HG03095 (cell line): ENCODE results near the gene DNMT3A.

ENCODE experiments used
- ATAC-seq: cut with Tn5 transposase; IDR thresholded peaks from one replicate; pipeline ENCODE4 v1.9.1; 2021; ENCODE audit warnings: moderate library complexity; ENCODE audit not compliant: unreplicated experiment

DNMT3A gene

GRCh38 chr2:25328152-25329085, 13.3 kb downstream of the DNMT3A start:
- ATAC-seq, result no peak

GRCh38 chr2:25326326-25327013, 15.3 kb downstream of the DNMT3A start:
- ATAC-seq, result no peak

- no peak for ATAC-seq
Measured at GRCh38 chr2:25324905-25325592, 16.7 kb downstream of the DNMT3A start.

DNA sequence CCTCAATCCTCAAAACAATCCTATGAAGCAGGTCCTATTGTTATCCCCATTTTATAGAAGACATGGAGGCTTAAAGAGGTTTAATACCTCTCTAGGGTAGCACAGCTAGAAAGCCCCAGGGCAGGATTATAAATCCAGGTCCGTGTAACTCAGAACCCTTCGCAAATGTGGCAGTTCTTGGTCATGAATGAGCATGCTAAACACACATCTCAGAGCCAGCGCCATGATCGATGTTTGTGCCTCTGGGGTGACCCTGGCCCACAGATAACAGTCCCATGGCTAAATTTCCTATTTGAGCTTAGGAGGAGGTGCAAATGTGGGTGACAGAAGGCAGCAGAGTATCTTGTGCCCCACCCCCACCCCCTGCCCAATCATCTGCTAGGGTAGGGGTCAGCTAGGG, 17.5 kb downstream of the DNMT3A start:
- no peak for ATAC-seq

DNA sequence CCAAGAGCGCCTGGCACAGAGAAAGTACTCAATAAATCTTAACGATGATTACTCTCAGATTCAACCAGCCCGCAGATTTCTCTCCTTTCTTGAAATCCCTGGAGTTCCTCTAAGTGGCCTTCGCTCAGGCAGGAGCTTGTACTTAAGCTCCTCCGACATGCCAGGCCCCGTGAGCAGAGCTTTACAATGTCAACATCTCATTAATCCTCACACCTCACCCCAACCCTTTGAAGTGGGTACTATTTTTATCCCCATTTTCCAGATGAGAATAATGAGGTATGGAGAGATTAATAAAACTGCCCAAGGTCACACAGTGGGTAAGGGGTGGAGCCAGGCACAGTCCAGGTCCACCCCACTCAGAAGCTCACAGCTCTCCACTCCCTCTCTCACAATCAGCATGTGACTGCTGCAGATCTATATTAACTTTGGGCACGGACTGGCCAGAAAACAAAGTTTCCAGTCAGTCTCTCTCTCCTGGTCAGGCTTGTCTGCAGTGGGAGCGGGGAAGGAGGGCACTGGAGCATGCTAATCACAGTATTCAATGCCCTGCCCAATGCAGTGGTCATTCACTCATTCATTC, 18.0 kb downstream of the DNMT3A start:
- ATAC-seq, result no peak

DNA sequence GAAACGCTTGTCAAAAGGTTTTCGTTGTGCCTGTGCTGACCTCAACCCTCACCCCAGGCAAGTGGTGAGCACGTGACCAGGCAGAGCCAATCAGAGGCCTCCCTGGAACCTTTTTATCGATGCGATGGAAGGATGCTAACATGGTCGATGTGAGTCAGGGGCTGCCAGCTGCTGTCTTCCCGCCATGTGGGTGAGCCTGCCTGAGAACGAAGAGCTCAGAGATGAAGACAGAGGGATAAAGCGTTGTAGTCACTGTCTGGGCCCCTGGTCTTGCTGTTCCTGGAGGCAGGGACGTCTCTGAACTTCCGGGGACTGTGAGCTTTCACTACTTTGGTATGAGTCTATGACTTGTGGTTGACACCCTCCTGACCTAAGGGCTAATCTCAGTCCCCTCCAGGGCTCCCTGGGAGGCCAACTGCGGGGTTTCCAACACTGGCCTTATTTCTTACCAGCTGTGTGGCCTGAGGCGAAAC, 18.6 kb downstream of the DNMT3A start:
- no peak for ATAC-seq

DNA sequence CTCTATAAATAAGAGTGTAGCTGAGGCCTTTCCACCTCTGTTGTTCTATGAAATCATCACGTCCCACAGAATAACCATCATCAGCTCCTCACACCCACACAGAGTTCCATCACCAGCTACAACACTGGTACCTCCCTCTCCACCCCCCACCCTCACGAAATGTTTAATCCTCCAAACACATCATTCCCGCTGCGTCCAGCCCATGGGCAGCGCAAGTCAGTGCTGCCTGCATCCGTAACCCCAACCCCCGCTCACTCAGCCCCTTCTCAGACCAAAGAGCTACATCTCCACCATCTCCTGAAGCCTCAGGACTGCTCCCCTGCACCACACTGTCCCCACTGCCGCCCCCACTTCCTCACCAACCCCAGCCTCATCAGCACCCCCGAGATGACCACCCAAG, 19.4 kb downstream of the DNMT3A start:
- ATAC-seq, result no peak

DNA sequence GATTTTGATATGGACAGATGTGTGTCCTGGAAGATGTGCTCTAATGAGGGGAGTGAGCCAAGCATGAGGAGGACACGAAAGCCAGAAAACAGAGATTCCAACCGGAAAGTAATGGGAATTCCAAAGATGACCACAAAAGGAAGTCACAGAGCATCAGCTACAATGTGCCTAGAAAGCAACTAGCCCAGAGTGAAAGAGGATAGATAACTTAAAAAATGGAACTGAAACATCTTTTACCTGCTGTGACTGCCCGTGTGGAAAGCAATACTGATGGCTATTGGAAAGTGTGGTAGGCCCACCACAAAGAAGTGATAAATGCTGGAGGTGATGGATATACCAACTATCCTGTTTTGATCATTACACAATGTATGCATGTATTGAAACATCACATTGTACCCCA, 21.6 kb downstream of the DNMT3A start:
- ATAC-seq, result peak; percentile 66

GRCh38 chr2:25316101-25316500, 25.6 kb downstream of the DNMT3A start:
- ATAC-seq, result no peak

- ATAC-seq, result no peak
Measured at GRCh38 chr2:25315316-25315680, 26.4 kb downstream of the DNMT3A start.

- peak; percentile 77 for ATAC-seq
Measured at GRCh38 chr2:25314514-25315315, 27.0 kb downstream of the DNMT3A start.

GRCh38 chr2:25313711-25314513, 27.8 kb downstream of the DNMT3A start:
- peak; percentile 7 for ATAC-seq

DNA sequence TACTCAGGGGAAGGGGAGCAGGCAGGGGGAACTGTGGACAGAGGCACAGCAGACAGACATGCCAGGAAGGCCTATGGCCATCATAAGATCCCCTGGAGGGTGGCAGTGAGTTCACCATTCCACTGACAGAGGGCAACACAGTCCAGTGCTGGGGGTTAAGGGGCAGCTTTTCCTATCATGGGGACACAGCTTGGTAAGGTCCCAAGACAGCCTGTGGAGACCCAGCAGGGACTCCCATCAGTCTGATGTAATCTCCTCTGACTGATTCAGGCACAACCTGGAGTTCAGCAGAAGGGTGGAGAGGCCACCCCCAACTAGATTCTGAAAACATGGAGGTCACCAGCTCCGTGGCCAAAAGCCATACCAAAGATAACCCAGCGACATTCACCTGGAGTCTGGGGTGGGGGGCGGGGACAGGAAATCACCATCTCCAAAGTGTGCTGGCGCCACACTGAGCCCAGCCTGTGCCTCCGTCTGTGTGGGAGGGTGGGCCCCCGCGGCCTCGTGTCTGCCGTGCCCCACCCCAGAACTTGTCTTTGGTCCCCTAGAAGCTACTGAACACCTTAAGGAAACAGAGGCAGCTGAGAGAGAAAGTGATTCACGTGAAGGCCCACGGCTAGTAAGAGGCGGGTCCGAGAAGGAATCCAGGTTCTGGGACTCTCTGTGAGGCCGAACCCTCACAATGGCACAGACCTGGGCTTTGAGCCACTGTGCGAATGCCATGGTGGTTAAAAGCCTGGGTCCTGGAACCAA, 28.6 kb downstream of the DNMT3A start:
- ATAC-seq, result no peak

GRCh38 chr2:25311865-25312575, 29.7 kb downstream of the DNMT3A start:
- ATAC-seq, result no peak

DNA sequence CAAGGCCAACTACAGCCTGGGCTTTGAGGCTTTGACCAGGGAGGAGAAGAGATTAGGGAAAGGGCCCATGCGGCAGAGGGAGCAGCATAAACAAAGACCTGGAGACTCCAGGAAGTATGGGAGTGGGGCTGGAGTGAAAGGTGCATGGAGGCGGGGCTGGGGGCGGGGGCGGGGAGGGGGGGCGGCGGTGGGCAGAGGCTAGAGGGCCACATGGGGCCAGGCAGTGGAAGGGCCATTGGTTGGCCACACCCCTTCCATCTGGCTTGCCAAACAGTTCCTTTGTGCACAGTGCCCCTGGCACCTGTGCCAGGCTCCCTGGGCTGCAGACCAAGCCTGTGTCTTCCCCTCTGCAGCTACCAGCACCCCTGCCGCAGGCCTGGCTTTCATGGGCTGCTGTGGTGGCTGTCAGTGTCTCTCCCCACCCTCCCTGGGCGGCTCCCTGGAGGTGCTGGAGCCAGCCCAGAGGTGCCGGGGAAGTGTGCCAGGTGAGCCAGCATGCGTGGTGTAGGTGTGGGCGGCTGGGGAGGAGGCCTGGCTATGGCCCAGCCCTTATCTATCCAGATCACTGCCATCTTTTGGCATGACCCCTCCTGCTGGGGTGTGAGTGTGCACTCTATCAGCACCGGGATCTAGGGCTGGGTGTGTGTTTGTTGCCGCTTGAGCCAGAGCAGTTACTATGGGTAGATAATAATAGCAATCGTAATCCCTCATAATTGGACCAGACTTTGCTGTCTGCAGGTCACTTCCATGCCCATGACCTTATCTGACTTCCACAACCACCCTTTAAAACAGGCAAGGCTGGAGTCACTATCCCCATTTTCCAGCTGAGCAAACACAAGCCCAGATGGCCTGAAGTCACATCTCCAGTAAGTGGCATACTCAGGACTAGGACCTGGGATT, 30.5 kb downstream of the DNMT3A start:
- ATAC-seq, result no peak

DNA sequence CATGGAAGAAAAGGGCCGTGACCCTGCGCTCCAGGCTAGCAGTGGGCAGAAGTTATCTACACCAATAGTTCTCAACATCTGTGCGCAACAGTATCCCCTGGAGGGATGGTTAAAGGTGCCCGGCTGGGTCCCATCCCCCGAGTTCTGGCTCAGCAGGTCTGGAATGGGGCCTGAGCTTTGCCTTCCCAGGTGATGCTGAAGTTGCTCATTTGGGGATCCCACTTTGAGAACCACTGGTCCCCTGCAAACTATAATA, 31.1 kb downstream of the DNMT3A start:
- ATAC-seq, result no peak

GRCh38 chr2:25309402-25309801, 32.3 kb downstream of the DNMT3A start:
- no peak for ATAC-seq
